Measurements from ENCODE around the gene MSI1. TPM values are rescaled to one million over a fixed set of nuclear protein-coding genes. Genes with fewer than 3 reads are reported as not detected.

MSI1 gene
- polyA plus RNA-seq (2013, experiment 1 of 4), result 80.9 TPM
- 84.6 TPM for polyA plus RNA-seq (2013, experiment 2 of 4)
- polyA plus RNA-seq (2013, experiment 3 of 4), result 54.8 TPM
- 61.4 TPM for polyA plus RNA-seq (2013, experiment 4 of 4)

- Histone ChIP-seq H3K27me3 (ENCODE audit: control insufficient read depth, insufficient read depth, low read length, poor library complexity, severe bottlenecking) (no peaks in the 10 kb centered on the region), H3K27ac (ENCODE audit: insufficient read depth, low read depth, low read length, poor library complexity, severe bottlenecking) (peak within 1 kb of the TSS; percentile 56), H3K4me3 (ENCODE audit: insufficient read depth, low read depth, low read length) (peak within 1 kb of the TSS; percentile 84), H3K36me3 (ENCODE audit: control insufficient read depth, insufficient read depth, low read length) (no peaks in the 10 kb centered on the region), H3K9me3 (ENCODE audit: control insufficient read depth, low read length) (no peaks in the 10 kb centered on the region), H3K4me1 (ENCODE audit: control insufficient read depth, insufficient read depth, low read length) (peaks cover 28% of the 10 kb centered on the region)
- WGBS, 2 experiments, result 0% methylated on average over 119 of the region's 119 CpGs
Measured at GRCh38 chr12:120368789-120369602, at the start of gene MSI1. Gene MSI1, minus strand, starts transcription at chr12:120369164. Its CDS starts 73 bp downstream, at chr12:120369091.

- Histone ChIP-seq H3K9me3 (ENCODE audit: control insufficient read depth, low read length) (no peaks in the 10 kb centered on the region), H3K27ac (ENCODE audit: insufficient read depth, low read depth, low read length, poor library complexity, severe bottlenecking) (no peak overlapping the region), H3K4me3 (ENCODE audit: insufficient read depth, low read depth, low read length) (no peak overlapping the region), H3K27me3 (ENCODE audit: control insufficient read depth, insufficient read depth, low read length, poor library complexity, severe bottlenecking) (no peaks in the 10 kb centered on the region), H3K36me3 (ENCODE audit: control insufficient read depth, insufficient read depth, low read length) (no peaks in the 10 kb centered on the region), H3K4me1 (ENCODE audit: control insufficient read depth, insufficient read depth, low read length) (peaks cover 13% of the 10 kb centered on the region)
- 92 to 94% methylated on average over 4 of the region's 4 CpGs for WGBS, 2 experiments
Measured at GRCh38 chr12:120417917-120418580, 49.1 kb upstream of the MSI1 start.

- Histone ChIP-seq H3K36me3 (ENCODE audit: control insufficient read depth, insufficient read depth, low read length) (no peaks in the 10 kb centered on the region), H3K9me3 (ENCODE audit: control insufficient read depth, low read length) (no peaks in the 10 kb centered on the region), H3K27me3 (ENCODE audit: control insufficient read depth, insufficient read depth, low read length, poor library complexity, severe bottlenecking) (no peaks in the 10 kb centered on the region), H3K27ac (ENCODE audit: insufficient read depth, low read depth, low read length, poor library complexity, severe bottlenecking) (no peak overlapping the region), H3K4me3 (ENCODE audit: insufficient read depth, low read depth, low read length) (no peak overlapping the region), H3K4me1 (ENCODE audit: control insufficient read depth, insufficient read depth, low read length) (peaks cover 13% of the 10 kb centered on the region)
- WGBS, 2 experiments, result 89 to 90% methylated on average over 7 of the region's 7 CpGs
Measured at GRCh38 chr12:120416490-120417216, 47.7 kb upstream of the MSI1 start.

- Histone ChIP-seq H3K27me3 (ENCODE audit: control insufficient read depth, insufficient read depth, low read length, poor library complexity, severe bottlenecking) (no peaks in the 10 kb centered on the region), H3K4me3 (ENCODE audit: insufficient read depth, low read depth, low read length) (no peak overlapping the region), H3K36me3 (ENCODE audit: control insufficient read depth, insufficient read depth, low read length) (no peaks in the 10 kb centered on the region), H3K9me3 (ENCODE audit: control insufficient read depth, low read length) (no peaks in the 10 kb centered on the region), H3K4me1 (ENCODE audit: control insufficient read depth, insufficient read depth, low read length) (peaks cover 13% of the 10 kb centered on the region), H3K27ac (ENCODE audit: insufficient read depth, low read depth, low read length, poor library complexity, severe bottlenecking) (peak overlapping the region; percentile 86)
- WGBS, 2 experiments, result 6 to 7% methylated on average over 13 of the region's 13 CpGs
Measured at GRCh38 chr12:120413901-120414695, 45.1 kb upstream of the MSI1 start.

GRCh38 chr12:120412421-120412820, 43.5 kb upstream of the MSI1 start:
- no peaks in the 10 kb centered on the region for H3K9me3 ChIP-seq (ENCODE audit: control insufficient read depth, low read length)
- no peaks in the 10 kb centered on the region for H3K27me3 ChIP-seq (ENCODE audit: control insufficient read depth, insufficient read depth, low read length, poor library complexity, severe bottlenecking)
- no peak overlapping the region for H3K4me3 ChIP-seq (ENCODE audit: insufficient read depth, low read depth, low read length)
- 84 to 85% methylated on average over 6 to 7 of the region's 7 CpGs for WGBS, 2 experiments
- H3K36me3 ChIP-seq (ENCODE audit: control insufficient read depth, insufficient read depth, low read length), result no peaks in the 10 kb centered on the region
- peaks cover 13% of the 10 kb centered on the region for H3K4me1 ChIP-seq (ENCODE audit: control insufficient read depth, insufficient read depth, low read length)
- no peak overlapping the region for H3K27ac ChIP-seq (ENCODE audit: insufficient read depth, low read depth, low read length, poor library complexity, severe bottlenecking)

- no peak overlapping the region for H3K27ac ChIP-seq (ENCODE audit: insufficient read depth, low read depth, low read length, poor library complexity, severe bottlenecking)
- 90 to 95% methylated on average over 11 of the region's 11 CpGs for whole genome bisulfite sequencing, 2 experiments
- no peaks in the 10 kb centered on the region for H3K27me3 ChIP-seq (ENCODE audit: control insufficient read depth, insufficient read depth, low read length, poor library complexity, severe bottlenecking)
- H3K4me3 ChIP-seq (ENCODE audit: insufficient read depth, low read depth, low read length), result no peak overlapping the region
- H3K4me1 ChIP-seq (ENCODE audit: control insufficient read depth, insufficient read depth, low read length), result peaks cover 7% of the 10 kb centered on the region
- H3K9me3 ChIP-seq (ENCODE audit: control insufficient read depth, low read length), result no peaks in the 10 kb centered on the region
- no peaks in the 10 kb centered on the region for H3K36me3 ChIP-seq (ENCODE audit: control insufficient read depth, insufficient read depth, low read length)
Measured at GRCh38 chr12:120408771-120409170, 39.8 kb upstream of the MSI1 start.

- no peak overlapping the region for H3K4me3 ChIP-seq (ENCODE audit: insufficient read depth, low read depth, low read length)
- no peaks in the 10 kb centered on the region for H3K9me3 ChIP-seq (ENCODE audit: control insufficient read depth, low read length)
- H3K4me1 ChIP-seq (ENCODE audit: control insufficient read depth, insufficient read depth, low read length), result peaks cover 11% of the 10 kb centered on the region
- 89 to 91% methylated on average over 3 of the region's 3 CpGs for WGBS, 2 experiments
- no peaks in the 10 kb centered on the region for H3K27me3 ChIP-seq (ENCODE audit: control insufficient read depth, insufficient read depth, low read length, poor library complexity, severe bottlenecking)
- H3K27ac ChIP-seq (ENCODE audit: insufficient read depth, low read depth, low read length, poor library complexity, severe bottlenecking), result no peak overlapping the region
- H3K36me3 ChIP-seq (ENCODE audit: control insufficient read depth, insufficient read depth, low read length), result no peaks in the 10 kb centered on the region
Measured at GRCh38 chr12:120406553-120406952, 37.6 kb upstream of the MSI1 start.

GRCh38 chr12:120406069-120406468, 37.1 kb upstream of the MSI1 start:
- Histone ChIP-seq H3K27ac (ENCODE audit: insufficient read depth, low read depth, low read length, poor library complexity, severe bottlenecking) (no peak overlapping the region), H3K9me3 (ENCODE audit: control insufficient read depth, low read length) (no peaks in the 10 kb centered on the region), H3K36me3 (ENCODE audit: control insufficient read depth, insufficient read depth, low read length) (no peaks in the 10 kb centered on the region), H3K27me3 (ENCODE audit: control insufficient read depth, insufficient read depth, low read length, poor library complexity, severe bottlenecking) (no peaks in the 10 kb centered on the region), H3K4me3 (ENCODE audit: insufficient read depth, low read depth, low read length) (no peak overlapping the region), H3K4me1 (ENCODE audit: control insufficient read depth, insufficient read depth, low read length) (peaks cover 11% of the 10 kb centered on the region)
- 92 to 93% methylated on average over 3 of the region's 3 CpGs for WGBS, 2 experiments

GRCh38 chr12:120404271-120404670, 35.3 kb upstream of the MSI1 start:
- Histone ChIP-seq H3K27me3 (ENCODE audit: control insufficient read depth, insufficient read depth, low read length, poor library complexity, severe bottlenecking) (no peaks in the 10 kb centered on the region), H3K9me3 (ENCODE audit: control insufficient read depth, low read length) (no peaks in the 10 kb centered on the region), H3K27ac (ENCODE audit: insufficient read depth, low read depth, low read length, poor library complexity, severe bottlenecking) (no peak overlapping the region), H3K4me3 (ENCODE audit: insufficient read depth, low read depth, low read length) (no peak overlapping the region), H3K4me1 (ENCODE audit: control insufficient read depth, insufficient read depth, low read length) (peaks cover 11% of the 10 kb centered on the region), H3K36me3 (ENCODE audit: control insufficient read depth, insufficient read depth, low read length) (no peaks in the 10 kb centered on the region)
- 93 to 97% methylated on average over 1 of the region's 1 CpG for WGBS, 2 experiments

Measured in ectodermal cell (in vitro differentiated cells).